GM18909 (cell line): ENCODE measurements around the gene CELF5.
"Not testable (repeated sequence)": the region's sequence is repeated elsewhere in the genome, so short reads cannot be mapped to it uniquely, and the experiment has no call there.

Experiments
- ATAC-seq: cut with Tn5 transposase; IDR thresholded peaks from one replicate; pipeline ENCODE4 v1.9.1; 2021; ENCODE audit warnings: mild to moderate bottlenecking; ENCODE audit not compliant: unreplicated experiment, poor library complexity

CELF5 gene

GRCh38 chr19:3189702-3190469 is 34.6 kb upstream of the CELF5 start:
- no peak for ATAC-seq

- ATAC-seq: no peak
Measured at GRCh38 chr19:3190470-3190770, 34.0 kb upstream of the CELF5 start.

GRCh38 chr19:3190921-3191805 is 33.3 kb upstream of the CELF5 start:
- ATAC-seq: no peak

GRCh38 chr19:3191806-3192104 is 32.7 kb upstream of the CELF5 start:
- ATAC-seq: not testable (repeated sequence)

GRCh38 chr19:3192228-3192635 is 32.2 kb upstream of the CELF5 start:
- ATAC-seq: no peak

GRCh38 chr19:3192684-3193083 is 31.8 kb upstream of the CELF5 start:
- ATAC-seq: no peak

- ATAC-seq: no peak
Measured at GRCh38 chr19:3193256-3194105, 31.0 kb upstream of the CELF5 start.

- no peak for ATAC-seq
Measured at GRCh38 chr19:3194106-3195087, 30.1 kb upstream of the CELF5 start.

- ATAC-seq: no peak
Measured at GRCh38 chr19:3196064-3196932, 28.2 kb upstream of the CELF5 start.

- ATAC-seq: no peak
Measured at GRCh38 chr19:3196933-3197205, 27.6 kb upstream of the CELF5 start.

GRCh38 chr19:3198901-3199700 is 25.4 kb upstream of the CELF5 start:
- no peak for ATAC-seq

GRCh38 chr19:3201072-3201700 is 23.3 kb upstream of the CELF5 start:
- ATAC-seq: no peak

GRCh38 chr19:3201911-3202310 is 22.6 kb upstream of the CELF5 start:
- no peak for ATAC-seq

GRCh38 chr19:3202346-3202745 is 22.1 kb upstream of the CELF5 start:
- no peak for ATAC-seq

- ATAC-seq: not testable (repeated sequence)
Measured at GRCh38 chr19:3202895-3203294, 21.6 kb upstream of the CELF5 start.

- ATAC-seq: no peak
Measured at GRCh38 chr19:3203805-3204645, 20.4 kb upstream of the CELF5 start.

- ATAC-seq: no peak
Measured at GRCh38 chr19:3204646-3205275, 19.7 kb upstream of the CELF5 start.
